Hematopoietic multipotent progenitor cell (in vitro differentiated cells): Measurements from ENCODE around the gene OPA3. TPM values are rescaled to one million over a fixed set of nuclear protein-coding genes. Genes with fewer than 3 reads are reported as not detected.

Source experiments
- DNase-seq, 3 donors: peaks; one replicate each; pipeline ENCODE4 v3.0.0-alpha.2; 2011 to 2015; ENCODE audit warnings: low read depth in 2 of 3, low spot score in 2 of 3
- total RNA-seq: library from RNA; depleted of rRNA; stranded (reverse); fragments of >200 nt; gene quantifications from one replicate; pipeline ENCODE4 v1.2.3, GENCODE V29; 2012

The OPA3 gene
- total RNA-seq, 1 donor: 5.9 TPM

DNA sequence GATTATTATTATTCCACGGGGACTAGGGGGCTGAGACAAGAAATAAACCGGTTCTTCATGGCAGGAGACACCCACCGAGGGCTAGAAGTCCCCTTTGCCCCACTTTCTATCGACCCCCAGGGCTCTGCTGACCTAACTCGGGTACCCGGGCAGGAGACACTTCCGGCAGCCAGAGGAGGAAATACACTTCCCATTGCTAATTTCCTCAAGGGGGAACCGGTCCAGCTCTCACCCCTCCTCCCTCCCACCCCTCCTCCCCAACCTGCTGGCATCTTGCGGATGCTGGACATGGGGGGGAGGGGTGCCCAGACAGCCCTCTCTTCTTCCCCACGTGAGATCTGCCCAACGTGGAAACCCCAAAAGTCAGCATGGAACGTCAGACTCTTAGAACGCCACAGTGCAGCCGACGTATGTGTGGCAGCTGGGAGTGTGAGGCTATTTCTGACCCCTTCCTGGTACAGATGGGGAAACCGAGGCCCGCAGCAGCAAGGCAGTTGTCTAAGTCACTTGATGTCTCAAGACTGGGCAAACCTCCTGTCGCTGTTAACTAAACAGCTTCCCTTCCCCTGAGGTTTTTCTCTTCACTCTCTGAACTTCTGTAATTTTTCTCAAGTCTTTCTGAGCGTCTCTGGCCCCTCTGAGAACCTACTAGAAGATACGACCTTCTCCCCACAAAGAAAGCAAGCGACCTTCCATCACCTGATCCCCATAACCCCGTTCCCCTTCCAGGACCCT, 13.8 kb upstream of the OPA3 start:
- DNase-seq: peak in 1 of 3 donors; percentile 33

DNA sequence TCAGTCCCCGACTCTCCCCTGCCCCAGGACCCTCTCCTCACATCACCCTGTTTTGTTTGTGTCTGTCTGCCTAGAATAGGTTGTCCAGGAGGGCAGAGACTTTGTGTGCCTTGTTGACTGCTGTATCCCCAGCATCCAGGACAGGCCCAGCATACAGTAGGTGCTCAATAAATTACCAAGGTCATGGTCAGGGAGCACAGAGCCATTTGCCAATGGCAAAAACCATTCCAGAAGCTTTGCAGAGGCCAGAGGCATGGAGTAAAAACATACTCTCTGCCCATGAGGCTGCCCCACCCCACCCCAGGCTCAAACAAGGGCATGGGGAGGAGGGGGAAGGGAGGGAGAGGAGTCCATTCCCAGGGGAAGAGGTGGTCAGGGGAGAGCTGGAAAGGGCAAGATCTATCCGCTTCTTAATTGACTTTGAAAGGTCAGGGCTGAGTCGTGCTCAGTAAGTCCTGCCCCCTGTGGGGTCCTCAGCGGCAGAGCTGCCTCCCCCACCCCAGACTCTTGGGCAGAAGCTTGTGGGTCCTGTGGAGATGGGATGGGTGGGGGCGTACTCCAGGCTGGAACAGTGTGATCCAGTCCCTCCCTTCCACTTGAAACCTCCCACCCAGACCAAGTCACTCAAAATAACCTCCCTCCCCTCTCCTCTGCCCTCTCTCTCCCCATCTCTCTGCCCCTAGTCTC, 13.0 kb upstream of the OPA3 start:
- no peak for DNase-seq

DNA sequence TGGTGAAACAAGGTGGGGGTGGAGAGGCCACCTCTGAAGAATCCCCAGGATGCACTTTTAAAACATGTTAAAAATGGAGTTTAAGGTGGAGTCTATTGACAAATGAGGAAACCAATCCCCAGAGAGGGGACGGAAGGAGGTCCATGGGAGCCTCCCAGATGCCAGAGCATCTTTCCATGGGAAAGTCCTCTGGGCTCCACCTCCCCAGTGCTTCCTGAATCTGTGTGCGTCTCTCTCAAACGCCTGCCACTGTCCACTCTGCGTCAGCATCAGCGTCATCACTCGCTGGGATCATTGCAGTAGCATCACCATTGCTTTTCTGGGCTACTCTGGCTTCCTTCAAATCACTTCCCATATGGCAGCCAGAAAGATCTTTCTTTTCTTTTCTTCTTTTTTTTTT, 11.2 kb upstream of the OPA3 start:
- DNase-seq: no peak

DNA sequence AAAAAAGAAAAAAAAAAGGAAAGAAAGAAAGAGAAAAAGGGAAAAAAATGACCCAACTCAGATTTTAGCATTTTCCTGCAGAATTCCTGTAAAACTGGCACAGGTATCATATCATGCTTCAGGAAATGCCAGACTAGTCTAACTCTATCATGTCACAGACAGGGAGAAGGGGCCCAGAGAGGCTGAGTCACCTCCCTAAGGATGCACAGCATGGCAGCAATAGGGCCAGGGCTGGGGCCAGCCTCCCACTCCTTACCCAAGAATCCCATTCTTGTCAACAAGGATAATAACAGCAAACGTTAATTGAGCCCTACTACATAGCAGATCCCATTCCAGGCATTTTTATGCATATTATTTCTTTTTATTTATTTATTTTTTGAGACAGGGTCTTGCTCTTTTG, 8.9 kb upstream of the OPA3 start:
- no peak for DNase-seq

DNA sequence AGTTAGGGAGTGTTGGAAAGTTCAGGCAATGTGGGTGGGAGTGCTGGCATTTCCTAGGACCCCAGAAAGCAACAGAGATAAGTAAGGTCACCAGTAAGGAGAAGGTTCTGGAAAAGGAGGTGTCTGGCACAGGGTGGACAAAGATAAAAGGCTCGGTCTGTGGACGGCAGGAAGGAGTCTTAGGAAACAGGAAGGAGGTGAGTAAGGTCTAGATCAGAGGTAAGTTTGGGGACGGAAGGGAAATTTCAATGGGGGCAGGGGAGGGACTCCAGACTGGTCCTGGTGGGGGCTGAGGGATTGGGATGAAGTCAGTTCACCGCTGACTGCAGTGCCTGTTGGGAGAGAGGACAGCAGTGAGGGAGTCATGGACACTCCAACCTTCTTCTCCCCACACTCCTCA, 7.8 kb upstream of the OPA3 start:
- no peak for DNase-seq

DNA sequence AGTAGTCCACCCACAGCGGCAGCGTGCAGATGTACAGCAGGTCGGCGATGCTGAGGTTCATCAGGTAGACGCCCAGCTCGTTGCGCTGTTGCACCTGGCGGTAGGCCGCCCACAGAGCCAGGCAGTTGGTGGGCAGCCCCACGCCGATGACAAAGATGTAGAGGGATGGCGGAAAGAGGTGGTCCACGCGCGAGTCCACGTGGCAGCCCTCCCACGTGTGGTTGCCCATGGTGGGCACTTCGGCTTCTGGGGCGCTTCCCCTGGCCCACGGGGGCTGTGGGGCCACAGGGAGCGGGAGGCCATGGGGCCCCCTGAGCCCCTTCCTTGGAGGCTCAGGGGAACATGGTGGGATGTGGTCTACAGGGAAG, 7.0 kb upstream of the OPA3 start:
- no peak for DNase-seq

DNA sequence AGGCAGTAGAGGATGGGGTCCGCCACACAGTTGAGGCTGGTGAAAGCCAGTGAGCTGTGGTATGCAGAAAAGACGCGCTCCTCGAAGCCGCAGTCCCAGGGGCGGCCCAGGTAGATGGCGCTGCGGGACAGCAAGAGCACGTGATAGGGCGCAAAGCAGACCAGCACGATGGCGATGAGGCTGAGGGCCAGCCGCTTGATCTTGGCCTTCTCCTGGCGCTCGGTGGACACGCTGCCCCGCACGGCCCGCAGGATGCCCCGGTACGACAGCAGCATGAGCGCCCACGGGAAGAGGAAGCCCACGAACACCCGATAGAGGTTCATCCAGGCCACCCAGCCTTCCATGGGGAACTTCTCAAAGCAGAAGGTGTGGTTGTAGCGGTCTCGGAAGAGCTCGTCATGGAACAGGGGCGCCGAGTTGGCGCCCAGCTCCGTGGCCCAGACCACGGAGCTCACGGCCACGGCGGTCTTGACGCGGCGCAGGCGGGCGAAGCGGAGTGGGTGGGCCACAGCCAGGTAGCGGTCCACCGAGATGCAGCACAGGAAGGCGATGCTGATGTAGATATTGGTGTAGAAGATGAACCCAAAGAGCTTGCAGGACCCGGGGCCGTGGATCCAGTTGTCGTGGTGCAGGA, 6.5 kb upstream of the OPA3 start:
- DNase-seq: peak in 1 of 3 donors; percentile 53

DNA sequence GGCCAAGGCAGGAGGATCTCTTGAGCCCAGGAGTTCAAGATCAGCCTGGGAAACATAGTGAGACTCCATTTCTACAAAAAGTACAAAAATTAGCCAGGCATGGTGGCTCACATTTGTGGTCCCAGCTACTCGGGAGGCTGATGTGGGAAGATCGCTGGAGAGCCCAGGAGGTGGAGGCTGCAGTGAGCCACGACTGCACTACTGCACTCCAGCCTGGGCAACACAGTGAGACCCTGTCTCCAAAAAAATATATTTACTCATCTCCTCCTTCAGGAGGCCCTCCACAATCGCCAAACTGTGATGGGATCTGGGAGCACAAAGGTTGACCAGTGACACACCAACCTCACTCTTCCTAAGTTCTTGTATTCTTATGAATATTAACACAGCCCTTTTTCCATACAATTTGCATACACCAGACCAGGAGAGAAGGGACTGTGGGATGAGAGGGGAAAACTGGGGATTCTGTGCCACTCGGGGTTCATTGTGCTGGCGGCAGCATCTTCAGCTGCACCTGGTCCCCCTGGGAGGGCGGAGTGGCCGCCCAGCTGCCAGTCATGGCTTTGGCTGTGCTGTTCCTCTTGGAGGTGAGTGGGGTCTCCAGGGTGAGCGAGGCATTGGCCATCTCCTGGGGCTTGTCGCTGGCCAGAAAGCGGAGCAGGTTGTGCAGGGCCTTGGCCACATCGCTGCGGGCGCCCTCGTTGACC, 5.8 kb upstream of the OPA3 start:
- DNase-seq: no peak

DNA sequence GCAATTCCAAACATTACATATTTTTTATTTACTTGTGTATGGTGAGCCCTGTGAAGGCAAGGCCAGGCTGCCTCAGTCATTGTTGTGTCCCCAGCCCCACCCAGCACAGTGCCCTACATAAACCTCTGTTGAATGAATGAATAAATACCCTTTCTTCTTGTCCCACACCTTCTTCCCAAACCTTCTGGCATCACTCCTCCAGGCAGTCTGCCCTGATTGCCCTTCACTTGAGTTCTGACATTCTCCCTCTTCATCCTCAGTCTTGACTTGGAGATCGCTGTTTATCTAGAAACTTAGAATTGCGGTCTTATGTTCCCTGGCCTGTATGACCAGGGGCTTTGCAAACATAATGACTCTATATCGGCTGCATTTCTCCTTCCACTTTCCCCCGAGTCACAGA, 5.2 kb upstream of the OPA3 start:
- DNase-seq: no peak

DNA sequence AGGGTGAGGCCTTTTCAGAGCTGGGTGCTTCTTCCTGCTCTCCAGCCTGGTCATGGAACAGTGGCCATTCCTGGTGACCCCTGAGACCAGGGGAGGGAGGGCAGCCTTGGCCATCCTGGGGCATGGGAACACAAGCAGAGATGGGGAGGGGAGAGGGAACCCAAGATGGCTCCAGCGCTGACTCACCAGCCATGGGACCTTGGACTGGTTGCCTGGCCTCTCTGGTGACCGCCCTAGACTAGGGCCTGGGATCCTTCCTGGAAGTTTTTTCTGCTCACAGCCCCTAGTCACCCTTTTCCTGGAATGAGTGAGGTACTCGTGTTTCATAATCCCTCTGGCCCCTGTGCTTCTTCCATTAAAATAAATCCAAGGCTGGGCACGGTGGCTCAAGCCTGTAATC, 3.3 kb upstream of the OPA3 start:
- no peak for DNase-seq

DNA sequence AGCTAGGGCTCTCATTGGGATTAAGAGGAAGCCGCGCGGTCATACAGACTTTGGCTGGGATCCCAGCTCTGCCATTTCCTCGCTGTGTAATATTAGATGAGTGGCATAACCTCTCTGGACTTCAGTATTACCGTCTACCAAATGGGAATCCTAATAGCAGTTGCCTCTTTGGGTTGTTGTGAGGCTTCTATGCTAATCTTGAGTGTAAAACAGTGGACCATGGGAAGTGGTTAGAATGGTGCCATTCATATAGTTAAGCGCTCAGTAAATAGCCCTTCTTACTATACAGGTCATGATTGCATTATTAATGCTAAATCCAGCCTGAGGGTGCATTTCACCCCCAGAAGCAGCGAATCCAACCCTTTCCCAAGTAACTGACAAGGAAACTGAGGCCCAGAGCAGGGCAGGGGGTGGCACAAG, 566 bp upstream of the OPA3 start:
- DNase-seq: no peak

DNA sequence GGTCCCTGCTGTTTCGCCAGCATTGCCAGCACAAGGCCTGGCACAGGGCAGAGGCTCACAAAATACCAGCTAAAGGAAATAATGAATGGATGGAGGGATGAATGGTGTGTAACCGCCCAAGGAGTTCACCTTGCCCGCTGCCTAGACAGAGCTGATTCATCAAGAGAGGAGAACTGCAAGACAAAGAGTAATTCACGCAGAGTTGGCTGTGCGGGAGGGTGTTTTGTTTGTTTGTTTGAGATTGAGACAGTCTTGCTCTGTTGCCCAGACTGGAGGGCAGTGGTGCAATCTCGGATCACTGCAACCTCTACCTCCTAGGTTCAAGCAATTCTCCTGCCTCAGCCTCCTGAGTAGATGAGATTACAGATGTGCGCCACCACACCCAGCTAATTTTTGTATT, 3.0 kb downstream of the OPA3 start:
- DNase-seq: no peak

DNA sequence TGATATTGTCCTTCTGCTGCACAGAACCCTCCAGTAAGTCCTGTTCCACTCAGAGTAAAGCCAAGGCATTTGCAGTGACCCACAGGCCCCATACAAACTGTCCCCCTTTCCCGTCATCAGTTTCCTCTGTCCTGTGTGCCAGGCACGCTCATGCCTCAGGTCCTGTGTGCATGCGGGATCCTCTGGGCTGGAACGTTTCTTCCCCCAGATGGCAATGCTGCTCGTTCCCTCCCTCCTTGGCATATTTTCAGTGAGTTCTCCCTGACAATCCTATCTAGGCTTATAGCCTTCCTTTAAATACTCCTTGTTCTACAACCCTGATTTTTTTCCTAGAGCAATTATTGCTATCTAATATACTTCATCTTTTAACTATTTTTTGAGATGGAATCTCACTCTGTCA, 5.7 kb downstream of the OPA3 start:
- no peak for DNase-seq

DNA sequence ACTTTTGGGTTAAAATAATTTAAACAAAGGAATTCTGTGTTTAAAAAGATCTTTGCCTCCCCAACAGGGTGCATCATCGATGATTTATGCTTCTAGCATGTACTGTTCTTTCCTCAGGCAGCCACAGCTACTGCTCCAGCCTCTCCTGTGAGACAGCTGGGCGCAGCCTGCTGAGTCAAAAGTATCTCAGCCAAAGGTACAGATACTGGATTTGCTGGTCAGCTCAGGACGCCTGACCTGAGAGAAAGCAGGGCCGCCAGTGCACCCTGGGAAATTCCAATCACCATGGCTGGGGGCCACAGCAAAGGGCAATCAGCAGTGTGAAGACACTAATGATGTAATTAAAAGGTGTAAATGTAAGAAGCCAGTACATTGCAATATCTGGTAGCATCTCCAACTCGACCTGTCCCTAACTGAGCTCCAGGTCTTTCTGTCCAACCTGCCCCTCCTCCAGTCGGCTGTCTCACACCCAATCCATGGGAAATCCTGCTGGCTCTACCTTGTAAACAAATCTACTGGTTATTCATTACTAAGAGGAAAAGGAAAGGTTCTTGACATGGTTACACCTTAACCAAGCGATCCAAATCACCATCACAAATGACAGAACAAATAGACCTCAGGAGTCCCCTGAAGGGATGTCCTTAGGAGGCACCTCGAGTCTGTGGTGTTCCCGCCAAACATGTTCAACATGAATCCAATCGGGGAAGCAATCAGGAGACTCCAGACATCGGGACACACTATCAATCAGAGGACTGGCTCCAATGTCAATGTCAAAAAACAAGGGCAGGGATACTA, 7.3 kb downstream of the OPA3 start:
- no peak for DNase-seq

DNA sequence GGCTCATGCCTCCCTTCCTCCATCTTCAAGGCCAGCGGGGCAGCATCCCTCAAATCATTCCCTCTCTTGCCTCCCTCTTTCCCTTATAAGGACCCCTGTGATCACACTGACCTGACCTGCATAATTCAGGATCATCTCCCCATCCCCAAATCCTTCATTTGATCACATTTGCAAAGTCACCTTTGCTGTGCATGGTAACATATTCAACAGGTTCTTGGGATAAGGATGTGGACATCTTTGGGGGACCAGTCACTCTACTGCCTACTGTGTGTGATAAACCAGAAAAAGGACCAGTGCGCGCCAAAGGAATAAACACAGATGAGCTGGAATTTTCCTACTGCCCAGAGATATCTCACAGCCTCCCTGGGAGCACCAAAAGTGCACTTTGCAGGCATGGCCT, 7.9 kb downstream of the OPA3 start:
- no peak for DNase-seq

DNA sequence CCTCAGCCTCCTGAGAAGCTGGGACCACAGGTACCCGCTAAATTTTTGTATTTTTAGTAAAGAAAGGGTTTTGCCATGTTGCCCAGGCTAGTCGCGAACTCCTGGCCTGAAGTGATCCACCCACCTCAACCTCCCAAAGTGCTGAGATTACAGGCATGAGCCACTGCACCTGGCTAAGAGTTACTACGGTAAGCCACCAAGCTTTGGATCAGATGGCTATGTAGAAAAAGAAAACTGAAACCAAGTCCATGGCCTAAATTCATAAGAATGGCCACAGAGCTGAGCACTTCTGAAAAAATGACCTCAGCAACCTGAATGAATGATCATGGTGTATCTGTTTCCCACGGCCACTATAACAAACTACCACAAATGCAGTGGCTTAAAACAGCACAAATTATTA, 9.4 kb downstream of the OPA3 start:
- DNase-seq: no peak

DNA sequence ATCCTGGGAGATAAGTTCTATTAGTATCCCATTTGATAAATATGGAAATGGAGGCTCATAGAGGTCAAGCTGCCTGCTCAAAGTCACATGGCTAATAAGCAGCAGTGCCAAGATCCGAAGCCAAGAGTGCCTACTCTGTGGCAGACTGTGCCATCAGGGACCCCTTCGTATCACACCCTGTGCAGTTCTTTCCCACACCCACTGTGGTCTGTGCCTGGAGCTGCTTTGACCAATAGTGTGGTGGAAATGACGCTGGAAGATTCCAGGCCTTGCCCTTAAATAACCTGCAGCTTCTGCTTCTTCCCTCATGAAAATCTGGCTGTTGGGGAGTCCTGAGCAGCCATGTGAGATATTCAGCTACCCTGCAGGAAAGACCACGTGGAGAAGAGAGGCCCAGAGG, 10.1 kb downstream of the OPA3 start:
- no peak for DNase-seq

DNA sequence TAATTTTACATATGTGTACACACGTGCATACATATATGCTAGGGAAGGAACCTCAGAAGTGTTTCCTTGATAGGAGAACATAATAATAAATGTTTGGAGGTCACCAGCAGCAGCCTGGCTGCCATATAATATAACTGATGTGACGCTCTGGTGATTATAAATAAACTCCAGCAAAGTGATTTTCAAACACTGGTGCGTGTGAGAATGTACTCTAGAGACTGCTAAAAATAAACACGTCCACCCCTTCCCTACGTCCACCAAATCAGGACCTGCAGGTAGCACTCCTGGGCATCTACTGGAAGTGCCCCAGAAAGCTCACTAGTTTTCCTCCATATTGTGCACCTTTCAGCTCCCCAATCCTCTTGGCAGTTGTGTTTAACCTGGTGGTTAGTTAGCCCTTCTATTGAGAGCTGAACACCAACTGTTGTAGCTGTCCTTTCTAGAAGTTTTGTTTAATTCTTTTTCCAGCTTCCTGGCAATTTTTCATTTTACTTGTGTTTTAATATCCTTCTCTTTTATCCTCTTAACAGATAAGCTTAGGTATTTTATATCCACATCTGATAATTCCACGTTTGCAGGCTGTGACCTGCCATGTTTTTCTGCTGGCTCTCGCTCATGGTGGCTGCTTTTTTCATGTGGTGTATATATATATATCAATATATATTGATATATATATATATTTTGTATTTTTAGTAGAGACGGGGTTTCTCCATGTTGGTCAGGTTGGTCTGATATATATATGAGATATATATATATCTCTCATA, 13.0 kb downstream of the OPA3 start:
- no peak for DNase-seq

DNA sequence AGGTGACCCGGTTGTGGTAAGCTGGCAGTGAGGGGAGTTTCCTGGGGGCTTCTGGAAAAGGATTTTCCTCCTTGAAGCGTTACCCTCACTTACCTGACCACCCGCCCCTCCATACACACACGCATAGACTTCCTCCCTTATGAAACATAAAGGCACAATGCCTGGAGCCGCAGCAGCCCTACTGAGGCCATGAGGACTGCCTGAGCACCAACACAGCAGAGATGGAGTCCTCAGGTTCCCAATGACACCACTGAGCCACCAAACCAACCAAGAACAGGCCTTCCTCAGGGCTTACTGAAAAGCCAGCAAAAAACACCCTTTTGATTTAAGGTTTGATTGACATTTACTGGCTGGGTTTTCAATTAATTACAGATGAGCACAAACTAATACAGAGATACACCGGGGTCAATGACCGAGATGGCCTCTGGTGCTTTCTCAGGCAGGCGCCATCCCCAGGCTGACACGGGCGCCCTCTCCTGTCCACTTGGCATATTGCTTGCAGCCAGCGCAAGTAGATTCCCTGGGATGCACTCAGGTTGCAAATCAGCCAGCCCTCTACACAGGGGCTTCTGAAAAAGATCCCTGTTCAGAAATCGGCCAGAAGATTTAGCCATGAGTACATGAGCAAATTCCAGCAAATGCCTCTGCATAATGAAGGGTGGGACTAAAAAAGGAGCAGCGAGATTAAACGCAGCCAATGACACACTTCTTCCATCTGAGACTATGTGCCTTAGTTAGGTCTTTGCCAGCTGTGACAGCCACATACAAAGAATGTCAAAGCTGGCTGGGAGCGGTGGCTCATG, 14.8 kb downstream of the OPA3 start:
- DNase-seq: peak in 1 of 3 donors; percentile 34
